ENCODE measurements around the gene PSMB8. TPM values are rescaled to one million over a fixed set of nuclear protein-coding genes. Genes with fewer than 3 reads are reported as not detected.

The PSMB8 gene
- total RNA-seq, 2 experiments from 2014 or later: 142 to 216 TPM

GRCh38 chr6:32827025-32827424, 16.8 kb downstream of the PSMB8 start:
- H3K79me2 ChIP-seq (ENCODE audit: insufficient read depth, low read depth, low read length): no peaks in the 10 kb centered on the region
- TF ChIP-seq EZH2phosphoT487 (IDR thresholded peaks at IDR 0.05; ENCODE audit: borderline replicate concordance, low read depth, low read length) (no peak), CTCF (conservative IDR thresholded peaks at IDR 0.05; ENCODE audit: low read length) (no peak)
- DNase-seq (ENCODE audit: low spot score): no peak
- no peaks in the 10 kb centered on the region for H4K20me1 ChIP-seq (ENCODE audit: insufficient read depth, low read length)
- H3K27ac ChIP-seq (ENCODE audit: low read depth, low read length, poor library complexity, severe bottlenecking): no peak overlapping the region
- peaks cover 1% of the 10 kb centered on the region for H3K4me1 ChIP-seq (ENCODE audit: insufficient read depth, low read length, poor library complexity, severe bottlenecking)
- H3K36me3 ChIP-seq (ENCODE audit: insufficient read depth, low read length): peaks cover 54% of the 10 kb centered on the region
- no TSS peak for BruUV-seq (replicated peaks)
- no peaks in the 10 kb centered on the region for H3K9me3 ChIP-seq (ENCODE audit: low read length)
- intact Hi-C loops (cut with micrococcal nuclease; ENCODE audit: unreplicated experiment): no loop called here
- ChIA-PET CTCF (ENCODE audit: unreplicated experiment) (interaction anchor here (1.7 kb wide), 1 partner anchor 11 kb away, joined by 9 read pairs; the partner anchor contains the start of gene TAP2), POLR2A (interaction anchor here (0.7 to 1.0 kb wide), 3 partner anchors 9 to 126 kb away, joined by 3 read pairs; partner anchors contain the start of gene HLA-DMA)
- no peak overlapping the region for H3K4me3 ChIP-seq (ENCODE audit: low read depth, low read length, poor library complexity, severe bottlenecking)
- H3K9me2 ChIP-seq (ENCODE audit: insufficient read depth, low read length): no peaks in the 10 kb centered on the region
- no peak overlapping the region for H2AFZ ChIP-seq (ENCODE audit: low read length)
- H3K4me2 ChIP-seq (ENCODE audit: low read length): no peak overlapping the region

GRCh38 chr6:32825966-32826365, 17.9 kb downstream of the PSMB8 start:
- Histone ChIP-seq H2AFZ (ENCODE audit: low read length) (no peak overlapping the region), H4K20me1 (ENCODE audit: insufficient read depth, low read length) (no peaks in the 10 kb centered on the region), H3K27ac (ENCODE audit: low read depth, low read length, poor library complexity, severe bottlenecking) (no peak overlapping the region), H3K4me2 (ENCODE audit: low read length) (no peak overlapping the region), H3K4me1 (ENCODE audit: insufficient read depth, low read length, poor library complexity, severe bottlenecking) (peaks cover 12% of the 10 kb centered on the region), H3K79me2 (ENCODE audit: insufficient read depth, low read depth, low read length) (no peaks in the 10 kb centered on the region), H3K36me3 (ENCODE audit: insufficient read depth, low read length) (peaks cover 43% of the 10 kb centered on the region), H3K4me3 (ENCODE audit: low read depth, low read length, poor library complexity, severe bottlenecking) (no peak overlapping the region), H3K9me2 (ENCODE audit: insufficient read depth, low read length) (no peaks in the 10 kb centered on the region), H3K9me3 (ENCODE audit: low read length) (no peaks in the 10 kb centered on the region)
- no peak for DNase-seq (ENCODE audit: low spot score)
- TF ChIP-seq CTCF (conservative IDR thresholded peaks at IDR 0.05; ENCODE audit: low read length): peak; percentile 73
- no peak for TF ChIP-seq EZH2phosphoT487 (IDR thresholded peaks at IDR 0.05; ENCODE audit: borderline replicate concordance, low read depth, low read length)
- ChIA-PET CTCF (ENCODE audit: unreplicated experiment) (interaction anchor here (0.8 to 1.0 kb wide), 2 partner anchors 12 to 42 kb away, joined by 3 to 4 read pairs; partner anchors contain the start of gene TAP2), POLR2A (interaction anchor here (0.8 to 1.4 kb wide), 3 partner anchors 12 to 34 kb away, joined by 4 to 5 read pairs (median 4); partner anchors contain the start of gene TAP2)
- no TSS peak for BruUV-seq (replicated peaks)
- intact Hi-C loops (cut with micrococcal nuclease; ENCODE audit: unreplicated experiment): no loop called here

GRCh38 chr6:32819729-32820128, 24.1 kb downstream of the PSMB8 start:
- intact Hi-C loops (cut with micrococcal nuclease; ENCODE audit: unreplicated experiment): no loop called here
- no peak overlapping the region for H3K27ac ChIP-seq (ENCODE audit: low read depth, low read length, poor library complexity, severe bottlenecking)
- no peak for TF ChIP-seq EZH2phosphoT487 (IDR thresholded peaks at IDR 0.05; ENCODE audit: borderline replicate concordance, low read depth, low read length)
- TF ChIP-seq CTCF (conservative IDR thresholded peaks at IDR 0.05; ENCODE audit: low read length): no peak
- ChIA-PET CTCF (ENCODE audit: unreplicated experiment) (no interaction called here), POLR2A (interaction anchor here (0.6 to 2.5 kb wide), 3 partner anchors 10 to 19 kb away, joined by 3 to 11 read pairs (median 4); partner anchors contain the start of gene TAP2)
- peaks cover 2% of the 10 kb centered on the region; the same call in 1 of the 2 replicates for H3K79me2 ChIP-seq (ENCODE audit: insufficient read depth, low read depth, low read length)
- H3K9me3 ChIP-seq (ENCODE audit: low read length): no peaks in the 10 kb centered on the region
- no peaks in the 10 kb centered on the region for H3K9me2 ChIP-seq (ENCODE audit: insufficient read depth, low read length)
- no TSS peak for BruUV-seq (replicated peaks)
- no peak for DNase-seq (ENCODE audit: low spot score)
- no peaks in the 10 kb centered on the region for H4K20me1 ChIP-seq (ENCODE audit: insufficient read depth, low read length)
- H3K4me2 ChIP-seq (ENCODE audit: low read length): peak overlapping the region; percentile 6; the same call in 1 of the 2 replicates
- H3K4me1 ChIP-seq (ENCODE audit: insufficient read depth, low read length, poor library complexity, severe bottlenecking): peaks cover 71% of the 10 kb centered on the region
- no peak overlapping the region for H2AFZ ChIP-seq (ENCODE audit: low read length)
- peaks cover 4% of the 10 kb centered on the region; the same call in 1 of the 2 replicates for H3K36me3 ChIP-seq (ENCODE audit: insufficient read depth, low read length)
- no peak overlapping the region for H3K4me3 ChIP-seq (ENCODE audit: low read depth, low read length, poor library complexity, severe bottlenecking)
